Thyroid gland (tissue), 4 donors: ENCODE results near the gene SLC4A3.

Experiments
- CTCF ChIP-seq, 6 experiments: fragments of 200-600 bp in 3 of 6; fragments of 450-650 bp in 3 of 6; sonication (generic) in 3 of 6; IDR thresholded peaks; one replicate each; pipeline ENCODE4 v1.5.1; 2016 to 2019; ENCODE audit warnings: antibody characterized with exemption in 6 of 6, mild to moderate bottlenecking in 2 of 6, inconsistent platforms in 1 of 6, moderate library complexity in 1 of 6
- POLR2A ChIP-seq, 2 donors: fragments of 450-650 bp; IDR thresholded peaks; one replicate each; pipeline ENCODE4 v1.6.1; 2017; ENCODE audit warnings: antibody characterized with exemption in 2 of 2, mild to moderate bottlenecking in 2 of 2, moderate library complexity in 1 of 2

DNA sequence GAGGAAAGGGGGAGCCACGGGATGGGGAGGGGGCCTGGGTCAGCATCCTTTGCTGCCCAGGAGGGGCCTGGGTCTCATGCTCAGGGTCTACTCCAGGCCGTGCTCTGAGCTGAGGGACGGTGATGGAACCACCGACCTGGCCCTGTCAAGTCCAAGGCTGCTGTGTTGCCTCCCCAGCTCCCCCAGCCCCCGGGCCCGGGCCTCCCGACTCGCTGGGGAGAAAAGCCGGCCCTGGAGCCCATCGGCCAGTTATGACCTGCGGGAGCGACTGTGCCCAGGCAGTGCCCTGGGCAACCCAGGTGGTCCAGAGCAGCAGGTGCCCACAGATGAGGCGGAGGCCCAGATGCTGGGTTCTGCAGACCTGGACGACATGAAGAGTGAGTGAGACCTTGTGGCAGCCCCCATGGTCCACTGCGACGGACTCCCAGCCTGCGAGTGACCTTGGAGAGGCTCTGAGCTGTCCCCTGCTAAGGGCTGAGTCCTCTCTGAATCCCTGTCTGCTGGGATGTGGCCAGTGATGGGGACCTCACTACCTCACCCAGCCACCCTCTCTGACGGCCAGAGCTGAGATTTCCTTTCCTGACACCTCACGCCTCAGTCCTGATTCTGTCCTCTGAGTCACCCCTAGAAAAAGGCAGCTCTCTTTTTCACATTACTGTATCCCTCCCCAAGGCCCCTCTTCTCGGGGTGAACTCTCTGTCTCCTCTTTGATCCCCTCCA is 2.7 kb downstream of the SLC4A3 start:
- TF ChIP-seq POLR2A (IDR thresholded peaks at IDR 0.05) (no peak), CTCF (IDR thresholded peaks at IDR 0.05) (no peak)
